GM18502 (cell line): Measurements from ENCODE around the gene IGSF23.

ENCODE experiments used
- ATAC-seq: cut with Tn5 transposase; IDR thresholded peaks from one replicate; pipeline ENCODE4 v1.9.1; 2021; ENCODE audit warnings: mild to moderate bottlenecking; ENCODE audit not compliant: unreplicated experiment, poor library complexity

The IGSF23 gene, protein sequence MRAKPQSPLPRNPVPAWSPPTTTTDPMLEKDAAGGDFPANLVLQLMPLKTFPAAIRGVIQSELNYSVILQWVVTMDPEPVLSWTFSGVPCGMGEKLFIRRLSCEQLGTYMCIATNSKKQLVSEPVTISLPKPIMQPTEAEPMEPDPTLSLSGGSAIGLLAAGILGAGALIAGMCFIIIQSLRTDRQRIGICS

DNA sequence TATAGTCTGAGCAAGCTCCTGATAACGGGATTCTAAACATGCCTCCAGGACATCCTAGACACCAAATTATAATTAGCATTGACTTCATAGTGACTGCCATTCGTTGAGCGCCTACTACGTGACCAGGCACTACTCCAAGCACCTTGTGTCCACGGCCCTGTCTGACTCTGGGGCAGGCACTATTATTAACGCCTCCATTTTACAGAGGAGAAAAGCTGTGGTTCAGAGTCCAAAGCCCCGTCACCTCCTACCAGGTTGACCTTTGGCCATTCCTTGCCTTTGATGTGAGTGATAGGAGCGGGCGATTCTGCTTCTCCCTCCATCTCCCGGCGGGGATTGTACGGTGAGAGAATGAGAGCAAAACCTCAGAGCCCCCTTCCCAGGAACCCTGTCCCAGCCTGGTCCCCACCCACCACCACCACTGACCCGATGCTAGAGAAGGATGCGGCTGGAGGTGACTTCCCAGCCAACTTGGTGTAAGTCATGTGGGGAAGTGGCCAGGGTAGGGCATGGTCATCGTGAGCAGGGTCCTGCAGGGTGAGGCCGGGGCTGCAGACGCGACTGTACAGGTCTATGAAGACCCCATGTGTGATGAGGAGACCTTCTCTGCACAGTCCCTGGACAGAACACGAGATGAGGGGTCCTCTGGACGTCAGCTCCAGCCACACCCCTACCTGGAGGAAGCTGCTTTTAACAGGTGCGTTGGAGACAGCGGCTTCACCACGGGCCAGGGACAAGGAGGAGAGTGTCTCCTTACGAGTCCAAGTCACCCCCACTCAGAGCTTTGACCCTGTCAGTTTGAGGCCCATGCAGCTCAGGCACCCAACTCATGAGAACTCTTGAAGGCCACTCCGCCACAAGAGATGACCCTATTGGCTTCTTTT, at the start of gene IGSF23:
TSS of gene IGSF23 (plus strand) at position 269 of the 884 bp plus-strand sequence. CDS start at position 352, 83 bp downstream.
- ATAC-seq: no peak

DNA sequence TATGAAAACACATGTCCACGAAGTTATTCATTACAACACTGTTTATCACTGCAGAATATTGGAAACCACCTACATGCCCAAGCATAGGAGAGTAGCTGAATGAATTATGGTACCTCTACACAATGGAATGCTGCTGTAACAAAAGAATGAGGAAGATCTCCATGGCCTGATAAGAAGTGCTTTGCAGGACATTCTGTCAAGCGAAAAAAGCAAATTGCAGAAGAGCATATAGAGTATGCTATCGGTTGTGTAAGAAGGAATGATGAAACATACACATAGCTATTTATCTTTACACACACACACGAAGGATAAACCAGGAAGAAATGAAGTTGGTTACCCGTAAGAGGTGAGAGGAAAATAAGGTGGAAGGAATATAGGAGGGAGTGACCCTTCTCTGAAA, 46.4 kb upstream of the IGSF23 start:
- ATAC-seq: no peak

GRCh38 chr19:44567745-44568144, 45.6 kb upstream of the IGSF23 start:
- ATAC-seq: no peak

- no peak for ATAC-seq
These were observed 42.8 kb upstream of the IGSF23 start for GRCh38 chr19:44570603-44570983.

GRCh38 chr19:44570984-44571684, 42.2 kb upstream of the IGSF23 start:
- ATAC-seq: no peak

- no peak for ATAC-seq
These were observed 41.4 kb upstream of the IGSF23 start for GRCh38 chr19:44571830-44572580.

GRCh38 chr19:44572581-44572900, 40.8 kb upstream of the IGSF23 start:
- no peak for ATAC-seq

DNA sequence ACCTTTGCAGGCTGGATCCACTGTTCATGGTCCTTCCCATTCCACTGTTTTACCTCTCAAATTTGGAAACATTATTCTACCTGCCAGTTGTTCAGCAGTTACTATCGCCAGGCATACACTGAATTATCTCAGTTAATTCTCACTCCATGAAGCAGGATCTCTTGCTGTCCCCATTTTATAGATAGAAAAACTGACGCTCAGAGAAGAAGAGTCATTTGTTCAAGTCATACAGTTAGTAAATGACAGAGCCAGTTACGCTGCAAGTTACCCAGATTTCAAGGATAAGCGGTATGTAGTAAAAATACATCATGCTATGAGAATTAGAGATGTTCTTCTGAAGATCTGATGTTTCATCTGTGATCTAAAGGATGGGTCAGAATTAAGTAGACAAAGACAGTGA, 40.2 kb upstream of the IGSF23 start:
- ATAC-seq: no peak

DNA sequence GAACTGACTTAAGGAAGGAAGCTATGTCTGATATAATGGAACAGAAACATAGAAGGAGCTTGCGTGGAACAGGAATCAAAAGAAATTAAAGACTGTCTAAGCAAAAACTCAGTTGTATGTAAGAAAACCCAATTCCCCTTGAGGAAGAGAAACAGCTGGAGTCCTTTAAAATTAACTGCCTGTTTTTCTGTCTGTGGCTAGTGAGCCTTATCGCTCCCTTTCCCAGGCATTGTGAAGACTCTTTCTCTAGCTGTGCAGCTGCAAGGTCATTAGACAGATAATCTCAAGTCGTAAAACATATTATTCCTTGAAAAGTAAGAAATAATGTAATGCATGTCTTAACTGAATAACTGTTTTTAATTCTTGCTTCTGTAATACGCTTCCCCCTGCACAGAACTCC, 39.7 kb upstream of the IGSF23 start:
- ATAC-seq: no peak

DNA sequence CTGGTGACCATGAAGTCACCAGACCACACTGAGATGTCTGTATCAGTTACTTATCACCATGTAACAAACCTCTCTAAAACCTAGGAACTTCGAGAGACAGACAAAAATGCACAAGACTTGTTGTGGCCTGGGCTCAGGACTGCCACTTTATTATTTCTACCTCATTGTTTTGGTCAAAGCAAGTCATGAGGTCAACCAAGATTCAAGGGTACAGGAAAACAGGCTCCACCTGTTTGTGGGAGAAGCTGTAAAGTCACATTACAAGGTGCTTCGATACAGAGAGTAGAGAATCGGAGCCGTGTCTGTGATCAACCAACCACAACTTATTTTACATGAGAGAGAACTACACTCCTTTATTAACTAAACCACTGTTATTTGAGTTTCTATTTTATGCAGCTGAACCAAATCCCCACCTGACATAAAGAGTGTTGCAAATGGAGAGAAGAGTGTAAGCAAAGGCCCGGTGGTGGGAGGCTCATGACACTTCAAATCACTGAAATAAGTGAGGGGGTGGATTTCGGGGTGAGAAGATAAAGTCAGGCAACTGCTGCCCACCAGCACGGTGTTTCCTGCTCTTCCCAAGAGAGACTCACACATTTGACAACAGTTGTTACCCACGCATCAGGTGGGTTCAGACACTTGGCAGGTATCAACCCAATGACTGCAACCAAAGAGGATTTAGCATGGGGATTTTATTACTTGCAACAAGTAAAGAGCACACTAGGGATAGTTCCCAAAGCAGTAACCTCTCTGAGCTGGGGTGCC, 39.0 kb upstream of the IGSF23 start:
- no peak for ATAC-seq

DNA sequence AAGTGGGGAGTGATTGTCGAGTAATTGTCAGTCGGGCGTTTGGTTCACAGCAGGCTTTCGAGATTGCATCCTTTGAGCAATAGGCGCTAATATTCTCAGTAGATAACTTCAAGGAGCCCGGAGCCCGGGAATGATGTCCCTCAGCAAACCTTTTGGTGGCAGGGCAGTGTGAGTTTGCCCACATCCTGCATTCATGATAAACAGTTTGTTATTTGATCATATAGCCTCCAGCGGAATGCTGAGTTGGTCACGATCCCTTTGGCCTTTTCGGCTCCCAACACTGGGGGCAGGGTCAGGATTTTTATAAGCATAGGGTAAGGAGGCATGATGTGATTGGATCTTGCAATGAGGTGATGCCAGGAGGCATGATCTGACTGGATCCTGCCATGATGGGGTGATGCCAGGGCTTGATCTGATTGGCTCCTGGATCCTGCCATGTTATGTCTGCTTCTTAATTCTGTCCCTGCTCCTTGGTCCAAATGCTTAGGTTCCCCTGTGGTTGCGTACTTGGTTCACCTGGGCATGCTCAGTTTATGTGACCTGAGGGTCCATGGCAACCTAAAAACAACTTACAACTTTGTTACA, 38.2 kb upstream of the IGSF23 start:
- no peak for ATAC-seq

GRCh38 chr19:44576843-44577565, 36.4 kb upstream of the IGSF23 start:
- no peak for ATAC-seq

DNA sequence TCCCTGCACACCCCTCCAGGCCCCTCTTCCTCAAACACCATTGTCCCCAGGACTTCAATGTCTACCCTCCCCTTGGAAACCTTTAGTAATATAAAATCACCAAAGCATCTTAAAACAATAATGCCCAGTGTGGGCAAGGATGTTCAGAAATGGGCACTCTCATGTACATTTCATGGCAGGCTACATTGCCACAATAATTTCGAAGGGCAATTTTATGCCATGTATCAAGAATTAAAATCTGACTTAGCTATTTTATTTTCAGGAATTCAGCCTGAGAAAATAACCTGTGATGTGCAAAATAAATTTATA, 35.8 kb upstream of the IGSF23 start:
- no peak for ATAC-seq

GRCh38 chr19:44579663-44580365, 33.5 kb upstream of the IGSF23 start:
- no peak for ATAC-seq

- ATAC-seq: no peak
These were observed 32.9 kb upstream of the IGSF23 start for GRCh38 chr19:44580366-44580895.

DNA sequence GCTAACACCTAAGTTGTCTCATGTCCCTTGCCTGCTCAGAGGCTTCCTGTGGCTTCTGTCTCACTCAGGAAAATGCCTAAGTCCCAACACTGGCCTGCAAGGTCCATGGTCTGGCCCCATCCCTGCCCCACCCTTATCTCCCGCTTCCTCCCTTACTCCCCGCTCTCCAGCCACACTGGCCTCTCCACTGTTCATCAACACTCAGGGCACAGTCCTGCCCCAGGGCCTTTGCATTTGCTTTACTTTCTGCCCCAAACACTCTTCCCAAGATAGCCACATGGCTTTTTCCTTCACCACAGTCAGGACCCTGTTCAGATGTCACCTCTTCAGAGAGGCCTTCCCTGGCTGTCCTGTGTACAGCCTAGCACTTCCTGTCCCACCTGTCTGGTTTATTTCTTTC, 32.1 kb upstream of the IGSF23 start:
- no peak for ATAC-seq

GRCh38 chr19:44582581-44583265, 30.6 kb upstream of the IGSF23 start:
- ATAC-seq: no peak
